GM12873 (cell line): ENCODE results near the gene OASL.

Experiments used
- CTCF ChIP-seq: IDR thresholded peaks from 2 replicates; pipeline ENCODE4 v1.5.1; 2012; ENCODE audit warnings: low read depth, mild to moderate bottlenecking, moderate library complexity, low read length, control low read depth; ENCODE audit not compliant: insufficient read depth; ENCODE audit errors: missing control alignments

Gene OASL

DNA sequence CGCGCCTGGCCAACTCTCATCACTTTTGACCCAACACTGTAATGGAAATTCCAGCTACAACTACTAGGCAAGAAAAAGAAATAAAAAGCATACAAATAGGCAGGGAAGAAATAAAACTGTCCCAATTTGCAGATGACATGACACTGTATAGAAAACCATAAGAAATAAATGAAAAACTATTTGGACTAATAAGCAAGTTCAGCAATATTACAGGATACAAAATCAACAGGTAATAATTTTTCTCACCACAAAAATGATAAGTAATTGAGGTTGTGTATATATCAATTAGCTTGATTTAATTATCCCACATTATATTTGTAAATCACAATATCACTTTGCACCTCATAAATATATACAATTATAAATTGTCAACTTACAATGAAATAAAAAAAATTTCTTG is 41.9 kb upstream of the OASL start:
- no peak for TF ChIP-seq CTCF

GRCh38 chr12:121079736-121080272 is 40.8 kb upstream of the OASL start:
- no peak for TF ChIP-seq CTCF

GRCh38 chr12:121072147-121072546 is 33.1 kb upstream of the OASL start:
- no peak for TF ChIP-seq CTCF

GRCh38 chr12:121069206-121069605 is 30.2 kb upstream of the OASL start:
- no peak for TF ChIP-seq CTCF

GRCh38 chr12:121065345-121065744 is 26.3 kb upstream of the OASL start:
- TF ChIP-seq CTCF = no peak

- no peak for TF ChIP-seq CTCF
Observed at GRCh38 chr12:121064116-121064515, 25.1 kb upstream of the OASL start.

GRCh38 chr12:121062391-121063045 is 23.5 kb upstream of the OASL start:
- no peak for TF ChIP-seq CTCF
